Right ventricle myocardium inferior (tissue), 1 donor: Measurements from ENCODE around the gene DNAJB6. TPM values are rescaled to one million over a fixed set of nuclear protein-coding genes. Genes with fewer than 3 reads are reported as not detected.

ENCODE experiments used
- ATAC-seq: fragments of 200-7000 bp; cut with Tn5 transposase; one replicate; pipeline ENCODE4 v1.9.1; 2020; ENCODE audit warnings: mild to moderate bottlenecking, moderate library complexity
- DNase-seq: peaks from one replicate; pipeline ENCODE4 v3.0.0; 2021; ENCODE audit errors: missing footprints
- intact Hi-C: fragments of 100-400 bp; cut with DNase I; formaldehyde crosslinking; loops from one replicate; pipeline ENCODE4 v1.11.0; 2022
- long read RNA-seq: library from polyadenylated mRNA; unstranded; transcript quantifications from one replicate; pipeline ENCODE4 v2.0.0, GENCODE V29; 2021
- total RNA-seq: library from RNA; stranded (reverse); fragmentation: NEBNext Ultra II Directional; extraction: Animal tissue kit (Norgen Biotek cat#: 25700); gene quantifications from one replicate; pipeline ENCODE4 v1.2.1, GENCODE V29; 2021
- donor health status: DM: no; HTN: yes; CAD: no; lungs with severe emphysema.

DNAJB6 gene
- total RNA-seq: 195 TPM
- long read RNA-seq, transcript DNAJB6-204 (8 exons, 1,609 nt): minor isoform, 11 of 171 reads
- long read RNA-seq, transcript DNAJB6-201 (10 exons, 2,527 nt): major isoform, 128 of 171 reads
- long read RNA-seq, partial matches to known transcripts: 10 of 171 reads
- long read RNA-seq, other reads (novel, unspliced or antisense): 20 of 171 reads

DNA sequence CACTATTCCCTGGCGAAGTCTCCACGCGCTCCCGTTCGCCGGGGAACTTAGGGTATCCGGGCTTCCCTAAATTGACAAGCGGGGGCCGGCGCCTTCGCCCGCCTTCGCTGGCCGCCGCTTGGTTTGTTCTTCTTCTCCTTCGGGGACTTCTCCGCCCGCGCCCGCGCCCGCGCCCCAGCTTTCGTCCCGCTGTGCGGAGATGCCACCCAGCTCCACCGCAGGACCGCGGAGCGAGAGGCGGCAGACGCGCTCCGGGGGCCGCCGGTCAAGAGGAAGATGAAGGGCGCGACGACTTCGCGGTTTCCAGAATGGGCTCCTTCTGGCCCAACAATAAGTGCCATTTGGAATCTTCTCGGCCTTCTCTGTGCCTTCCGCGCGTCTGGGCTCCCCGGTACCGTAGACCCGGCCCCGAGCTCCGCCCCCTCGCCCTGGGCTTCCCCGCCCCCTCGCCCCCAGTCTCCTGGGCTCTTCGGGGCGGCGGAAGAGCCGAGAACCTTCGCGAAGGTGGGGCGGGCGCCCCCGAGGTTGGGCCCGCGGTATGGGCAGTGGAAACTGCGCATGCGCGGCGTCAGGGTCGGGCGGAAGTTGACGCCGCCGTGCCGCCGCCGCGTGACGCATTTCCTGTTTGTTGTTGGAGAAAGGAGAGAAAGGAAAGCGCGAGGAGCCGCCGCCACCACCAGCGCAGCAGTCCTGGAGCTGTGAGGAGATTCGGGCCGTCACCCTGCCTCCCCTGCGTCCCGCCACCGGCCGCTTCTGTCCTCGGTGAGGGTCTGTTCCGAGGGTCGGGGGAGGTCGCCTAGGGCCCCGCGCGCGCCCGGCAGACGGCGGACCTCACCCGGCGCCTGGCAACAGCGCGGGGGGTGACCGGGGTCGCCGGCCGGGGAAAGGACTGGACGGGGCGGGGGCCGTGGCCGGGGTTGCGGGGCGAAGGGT lies at the start of gene DNAJB6:
TSS of gene DNAJB6 (plus strand) at position 622 of the 933 bp plus-strand sequence. CDS start 21,569 bp downstream, outside the sequence.
- DNase-seq: peak; percentile 95
- ATAC-seq: peak; percentile 92
- intact Hi-C loops: loop anchor here (2.0 to 5.0 kb wide), 2 partner anchors 50 to 59 kb away; no protein-coding TSS in a partner anchor

DNA sequence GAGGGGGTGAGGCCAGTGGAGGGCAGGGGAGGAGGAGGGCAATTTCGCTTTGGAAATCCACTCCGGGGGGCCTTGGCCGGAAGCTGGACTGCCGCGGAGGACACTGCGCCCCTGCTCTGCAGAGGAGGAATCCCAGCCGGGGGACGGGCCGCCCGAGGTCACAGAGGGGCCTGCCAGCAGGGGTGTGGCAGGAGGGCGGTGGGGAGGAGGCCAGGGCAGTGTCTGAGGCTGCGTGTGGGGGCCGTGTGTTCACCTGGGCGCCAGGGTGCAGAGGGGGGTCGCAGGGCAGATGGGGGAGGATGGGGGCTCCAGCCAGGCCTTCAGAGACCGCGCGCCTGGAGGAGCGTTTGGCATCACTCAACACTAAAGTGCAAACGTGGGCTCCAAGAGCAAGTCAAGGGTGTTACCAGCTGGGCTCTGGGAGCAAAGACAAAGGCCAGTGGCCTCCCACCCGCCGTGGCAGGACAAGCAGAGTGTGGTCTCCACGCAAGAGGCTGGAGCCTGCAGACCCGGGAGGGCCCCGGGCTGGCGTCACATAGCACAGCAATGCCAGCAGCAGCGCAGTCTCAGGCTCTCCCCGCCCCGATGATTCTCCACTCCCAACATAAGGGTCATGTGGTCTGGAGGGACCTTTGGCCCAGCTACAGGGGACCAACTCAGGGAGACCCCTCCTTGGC lies 45.3 kb upstream of the DNAJB6 start:
- no peak for ATAC-seq
- DNase-seq: no peak
- intact Hi-C loops: no loop called here

DNA sequence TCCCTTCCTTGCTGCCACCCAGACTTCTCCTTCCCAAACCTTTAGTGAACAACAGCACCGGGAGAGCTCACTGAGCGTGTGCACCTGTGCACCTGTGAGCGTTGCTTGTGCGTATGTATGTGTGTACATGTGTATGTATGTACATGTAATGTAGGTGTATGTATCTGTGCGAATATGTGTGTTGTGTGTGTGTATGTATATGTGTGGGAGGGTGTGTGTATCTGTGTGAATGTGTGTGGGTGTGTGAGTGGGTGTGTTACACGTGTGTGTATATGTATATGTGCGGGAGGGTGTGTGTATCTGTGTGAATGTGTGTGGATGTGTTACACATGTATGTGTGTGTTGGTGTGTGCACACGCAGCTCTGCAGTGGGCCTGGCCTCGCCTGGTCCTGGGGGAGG lies 44.5 kb upstream of the DNAJB6 start:
- no peak for DNase-seq
- ATAC-seq: no peak
- intact Hi-C loops: no loop called here

DNA sequence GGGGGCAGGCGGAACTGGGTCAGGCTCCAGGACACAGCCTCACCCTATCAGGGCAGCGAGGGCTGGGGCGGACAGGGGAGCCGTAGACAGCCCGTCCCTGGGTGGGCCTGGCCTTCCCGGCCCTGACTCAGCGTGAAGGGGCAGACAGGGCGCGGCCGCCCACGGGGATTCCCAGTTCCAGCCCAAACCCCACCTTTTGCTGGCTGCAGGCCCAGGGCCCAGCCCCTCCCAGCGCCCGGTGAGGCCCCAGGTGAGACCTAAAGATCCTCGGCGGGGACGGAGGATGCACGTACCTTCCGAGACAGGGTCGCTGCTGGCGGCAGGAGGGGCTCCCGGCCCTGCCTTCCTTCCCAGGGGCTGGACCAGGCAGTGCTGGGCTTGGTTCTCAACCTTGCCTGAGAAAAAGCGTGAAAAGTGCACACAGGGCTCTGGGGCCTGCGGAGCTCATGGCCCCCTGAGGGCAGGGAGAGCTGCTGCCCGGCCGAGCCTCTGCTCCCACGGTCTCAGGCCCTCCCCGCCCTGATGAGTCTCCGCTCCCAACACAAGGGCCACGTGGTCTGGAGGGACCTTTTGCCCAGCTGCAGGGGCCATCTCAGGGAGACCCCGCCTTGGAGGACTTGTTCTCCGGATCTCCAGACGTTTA lies 43.9 kb upstream of the DNAJB6 start:
- DNase-seq (no peak), ATAC-seq (no peak)
- intact Hi-C loops: no loop called here

DNA sequence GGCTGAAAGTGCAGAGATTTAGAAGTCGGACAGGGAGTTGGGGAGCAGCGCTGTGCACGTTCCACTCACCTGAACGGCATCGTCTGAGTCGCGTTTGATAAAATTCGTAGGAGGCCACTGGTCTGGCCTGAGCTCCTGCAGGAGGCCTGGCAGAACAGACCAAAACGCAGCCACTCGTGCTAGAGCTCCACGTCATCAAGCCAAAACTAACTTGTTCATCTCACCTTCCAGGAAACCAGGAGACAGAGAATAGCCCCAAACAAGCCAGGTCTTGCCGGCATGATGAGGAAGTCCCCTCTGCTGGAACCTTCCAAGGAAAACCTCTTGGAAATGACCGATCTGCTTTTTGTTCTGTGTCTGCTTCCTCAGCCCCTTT lies 43.4 kb upstream of the DNAJB6 start:
- no peak for ATAC-seq
- intact Hi-C loops: no loop called here
- no peak for DNase-seq

DNA sequence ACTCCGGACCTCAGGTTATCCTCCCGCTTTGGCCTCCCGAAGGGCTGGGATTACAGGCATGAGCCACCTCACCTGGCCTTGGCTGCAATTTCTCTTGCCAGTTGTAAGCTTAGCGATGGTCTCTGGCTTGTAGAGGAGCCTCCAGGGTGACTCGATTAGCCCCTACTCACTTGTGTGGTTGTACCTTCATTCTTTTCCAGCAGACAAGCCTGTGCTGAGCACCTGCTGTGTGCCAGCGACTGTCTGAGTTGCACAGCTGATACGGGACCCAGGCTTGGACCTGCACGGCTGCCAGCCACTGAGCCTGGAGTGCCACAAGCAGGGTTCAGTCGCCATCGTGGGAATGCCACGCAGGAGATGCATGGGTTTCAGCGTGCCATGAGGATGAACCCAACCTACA lies 42.0 kb upstream of the DNAJB6 start:
- intact Hi-C loops: no loop called here
- ATAC-seq: no peak

DNA sequence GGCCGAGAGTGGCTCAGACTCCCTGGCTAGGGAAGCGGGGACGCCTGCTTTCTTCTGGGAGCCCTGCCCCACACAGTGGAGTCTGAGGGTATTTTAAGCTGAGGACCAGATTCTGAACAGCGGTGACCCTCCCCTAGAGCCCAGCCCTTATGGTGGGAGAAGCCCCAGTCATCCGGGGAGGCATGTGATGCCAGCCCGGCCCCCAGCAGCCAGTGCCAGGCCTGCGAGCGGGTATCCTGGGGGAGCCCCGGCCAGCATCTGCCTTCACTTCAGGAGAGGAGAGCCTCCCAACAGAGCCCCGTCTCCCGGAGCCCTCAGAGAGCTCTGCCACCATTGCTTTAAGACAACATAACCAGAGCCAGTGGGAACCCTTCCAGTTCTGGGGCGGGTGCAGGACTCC lies 41.5 kb upstream of the DNAJB6 start:
- intact Hi-C loops: no loop called here
- no peak for DNase-seq
- no peak for ATAC-seq

More for the DNA sequence above, 42.0 kb upstream of the DNAJB6 start:
- DNase-seq: no peak

DNA sequence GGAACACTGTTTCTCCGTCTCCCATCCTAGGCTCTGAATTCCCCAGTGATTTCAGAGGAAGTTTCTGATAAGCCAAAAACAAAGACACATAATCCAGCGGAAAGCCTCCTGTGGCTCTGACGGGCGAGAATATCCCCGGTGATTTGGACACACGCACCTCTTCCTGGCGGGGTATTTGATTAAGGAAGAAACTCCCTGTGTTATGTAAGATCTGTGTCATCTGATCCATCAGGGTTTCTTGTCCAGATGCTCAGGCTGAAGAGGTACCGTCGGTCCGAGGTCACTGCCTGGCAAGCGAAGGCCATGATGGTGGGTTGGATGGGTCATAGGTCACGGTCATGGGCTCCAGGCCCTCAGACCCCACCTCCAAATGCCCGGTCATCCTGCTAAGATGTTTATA lies 39.6 kb upstream of the DNAJB6 start:
- intact Hi-C loops: no loop called here
- ATAC-seq (no peak), DNase-seq (no peak)

DNA sequence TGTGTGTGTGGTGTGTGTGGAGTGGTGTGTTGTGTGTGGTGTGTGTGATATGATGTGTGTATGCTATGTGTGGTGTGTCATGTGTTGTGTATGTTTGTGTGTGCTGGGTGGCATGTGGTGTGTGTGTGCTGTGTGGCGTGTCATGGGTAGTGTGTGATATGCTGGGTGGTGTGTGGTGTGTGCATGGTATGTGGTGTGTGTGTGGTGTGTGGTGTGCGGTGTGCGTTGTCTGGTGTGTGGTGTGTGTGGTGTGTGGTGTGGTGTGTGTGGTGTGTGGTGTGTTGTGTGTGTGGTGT lies 37.5 kb upstream of the DNAJB6 start:
- ATAC-seq (no peak), DNase-seq (no peak)
- intact Hi-C loops: no loop called here

DNA sequence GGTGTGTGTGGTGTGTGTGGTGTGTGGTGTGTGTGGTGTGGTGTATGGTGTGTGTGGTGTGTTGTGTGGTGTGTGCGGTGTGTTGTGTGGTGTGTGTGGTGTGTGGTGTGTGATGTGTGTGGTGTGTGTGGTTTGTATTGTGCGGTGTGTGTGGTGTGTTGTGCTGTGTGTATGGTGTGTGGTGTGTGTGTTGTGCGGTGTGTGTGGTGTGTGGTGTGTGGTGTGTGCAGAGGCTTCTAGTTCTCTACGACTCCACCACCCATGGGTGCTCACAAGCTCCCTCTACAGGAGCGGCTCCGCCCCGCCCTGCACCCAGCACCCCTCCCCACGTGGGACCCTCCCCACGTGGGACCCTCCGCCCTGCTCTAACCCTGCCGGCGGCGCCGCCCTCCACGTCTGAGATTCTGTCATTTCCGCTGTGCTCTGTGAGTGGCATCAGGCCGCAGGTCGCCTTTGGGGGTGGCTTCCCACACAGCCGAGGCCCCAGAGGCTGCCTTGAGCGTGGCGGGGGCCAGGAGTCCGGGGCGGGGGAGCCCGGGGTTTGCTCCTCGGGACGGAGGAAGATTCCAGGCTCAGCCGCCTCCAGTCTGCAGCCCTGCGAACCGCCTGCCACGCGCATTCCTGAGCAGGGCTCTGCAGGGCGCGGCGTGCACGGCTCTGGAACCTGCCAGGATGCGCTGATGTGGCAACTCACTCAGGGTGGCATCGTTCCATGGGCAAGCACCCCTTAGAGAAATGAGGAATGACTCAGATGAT lies 37.0 kb upstream of the DNAJB6 start:
- DNase-seq: peak; percentile 72
- intact Hi-C loops: no loop called here
- ATAC-seq: peak; percentile 35

DNA sequence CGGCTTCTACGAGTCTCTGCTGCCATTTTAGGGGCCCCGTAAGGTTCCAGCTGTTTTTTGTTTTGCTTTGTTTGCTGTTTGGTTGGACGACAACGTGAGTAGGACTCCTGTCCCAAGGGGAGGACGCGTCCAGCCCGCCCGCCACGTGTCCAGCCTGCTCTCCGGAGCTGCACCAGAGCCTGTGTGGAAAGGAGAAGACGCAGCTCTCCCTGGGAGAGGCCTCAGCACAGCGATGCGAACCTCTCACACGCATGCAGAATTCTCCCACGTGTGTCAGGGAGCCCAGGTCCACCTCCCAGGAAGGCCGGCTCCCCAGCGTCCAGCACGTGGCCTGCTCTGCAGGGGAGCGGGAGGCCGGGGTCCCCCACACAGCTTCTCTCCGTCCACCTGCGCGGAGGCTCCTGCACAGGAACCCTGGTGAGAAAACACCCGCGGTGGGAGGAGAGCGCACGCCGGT lies 36.4 kb upstream of the DNAJB6 start:
- ATAC-seq (no peak), DNase-seq (no peak)
- intact Hi-C loops: no loop called here

DNA sequence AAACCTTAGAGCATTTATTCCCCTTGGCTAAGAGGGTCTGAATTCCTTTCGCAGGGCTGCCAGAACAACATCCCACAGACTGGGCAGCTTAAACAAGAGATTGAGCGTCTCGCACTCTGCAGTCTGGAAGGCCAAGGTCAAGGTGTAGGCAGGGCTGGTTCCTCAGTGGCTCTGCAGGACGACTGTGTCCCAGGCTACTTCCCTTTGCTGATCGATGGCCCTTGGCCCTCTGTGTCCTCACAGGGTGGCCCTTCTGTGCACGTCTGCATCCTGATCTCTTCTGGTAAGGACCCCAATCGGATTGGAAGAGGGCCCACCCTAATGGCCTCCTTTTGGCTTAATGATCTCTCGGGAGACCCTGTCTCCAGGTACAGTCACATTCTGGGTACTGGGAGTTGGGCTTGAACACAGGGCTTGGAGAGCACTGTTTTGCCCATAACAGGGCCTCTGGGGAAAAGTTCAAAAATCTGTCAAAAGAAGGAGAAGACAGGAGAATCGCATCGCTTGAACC lies 35.1 kb upstream of the DNAJB6 start:
- DNase-seq (no peak), ATAC-seq (no peak)
- intact Hi-C loops: no loop called here

DNA sequence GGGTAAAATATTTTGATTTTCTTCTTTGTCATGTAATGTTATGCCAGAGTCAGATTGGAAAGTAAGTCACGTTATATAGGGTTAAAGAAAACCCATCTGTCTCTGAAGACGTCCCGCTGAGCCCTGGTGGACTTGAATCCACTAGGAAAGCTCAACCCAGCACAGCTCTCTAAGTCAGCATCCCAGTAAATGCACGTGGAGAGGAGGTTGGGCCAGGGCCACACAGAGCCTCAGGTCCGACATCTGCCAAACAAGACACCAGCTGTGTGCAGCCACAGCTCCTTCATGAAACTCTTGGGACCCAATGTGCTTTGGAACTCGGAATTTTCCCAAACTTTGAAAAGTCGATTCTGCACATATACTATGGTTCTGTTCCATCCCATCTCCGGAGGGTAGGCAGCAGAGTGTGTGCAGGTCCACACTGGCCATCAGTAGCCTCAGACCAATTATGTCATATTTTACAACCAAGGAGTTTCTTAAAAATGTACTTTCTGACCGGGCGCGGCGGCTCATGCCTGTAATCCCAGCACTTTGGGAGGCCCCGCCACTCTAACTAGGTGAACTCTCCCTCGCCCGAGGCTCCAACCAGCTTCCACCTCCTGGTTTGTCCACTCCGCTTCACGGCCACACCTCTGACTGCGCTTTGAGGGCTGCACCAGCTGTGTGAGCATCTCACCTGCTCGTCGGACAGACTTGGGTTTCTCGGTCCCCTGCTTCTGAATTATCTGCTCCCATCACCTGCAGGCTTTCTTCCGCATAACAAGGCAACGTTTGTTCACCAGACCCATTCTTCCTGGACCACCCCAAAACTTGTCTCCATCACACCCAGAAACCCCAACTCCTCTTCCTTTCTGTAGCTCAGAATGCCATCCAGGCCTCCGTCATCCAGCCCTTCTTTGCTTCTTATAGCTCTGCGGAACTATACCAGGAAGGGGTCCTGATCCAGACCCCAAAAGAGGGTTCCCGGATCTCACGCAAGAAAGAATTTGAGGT lies 29.7 kb upstream of the DNAJB6 start:
- intact Hi-C loops: no loop called here
- DNase-seq (no peak), ATAC-seq (no peak)

DNA sequence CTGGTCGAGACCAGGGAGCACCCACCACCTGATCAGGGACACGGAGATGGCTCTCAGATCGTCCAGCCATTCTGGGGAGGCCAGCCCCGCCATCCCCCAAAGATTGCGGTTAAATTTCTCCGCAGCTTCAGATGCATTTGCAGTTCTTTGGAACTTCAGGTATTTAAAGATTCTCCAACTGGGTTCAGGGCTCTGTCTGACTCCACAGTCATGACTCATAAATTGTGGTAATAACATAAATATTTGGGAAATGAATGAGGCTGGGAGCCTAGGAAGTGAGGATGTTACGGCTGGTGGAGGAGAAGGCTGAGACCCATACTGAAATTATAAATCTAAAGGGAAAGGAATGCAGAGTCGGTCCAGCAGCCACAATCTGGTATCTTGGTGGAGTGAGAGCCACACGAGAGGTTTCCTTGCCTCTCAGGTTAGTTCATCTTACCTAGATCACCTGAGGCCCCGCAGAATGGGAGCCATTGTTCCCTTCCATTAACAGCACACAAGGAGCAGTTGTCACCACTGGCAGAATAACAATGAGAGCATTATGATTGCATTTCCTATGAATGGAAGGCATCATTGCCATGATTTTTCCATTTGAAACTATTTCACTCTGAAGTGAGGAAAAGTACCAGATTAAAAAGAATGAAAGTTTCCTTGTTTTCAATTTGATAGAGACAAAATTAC lies 26.7 kb upstream of the DNAJB6 start:
- DNase-seq (no peak), ATAC-seq (no peak)
- intact Hi-C loops: no loop called here

DNA sequence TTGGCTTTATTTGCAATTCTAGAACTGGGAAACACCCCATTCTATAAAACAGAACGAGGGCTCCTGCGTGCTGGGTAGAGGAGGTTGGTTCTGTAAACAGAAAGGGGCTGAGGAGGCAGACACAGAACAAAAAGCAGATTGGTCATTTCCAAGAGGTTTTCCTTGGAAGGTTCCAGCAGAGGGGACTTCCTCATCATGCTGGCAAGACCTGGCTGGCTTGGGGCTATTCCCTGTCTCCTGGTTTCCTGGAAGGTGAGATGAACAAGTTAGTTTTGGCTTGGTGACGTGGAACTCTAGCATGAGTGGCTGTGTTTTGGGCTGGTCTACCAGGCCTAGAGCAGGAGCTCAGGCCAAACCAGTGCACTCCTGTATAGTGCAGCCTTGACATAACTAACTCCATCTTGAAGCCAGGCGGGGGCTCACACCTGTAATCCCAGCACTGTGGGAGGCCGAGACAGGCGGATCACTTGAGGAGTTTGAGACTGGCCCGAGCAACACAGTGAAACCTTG lies 26.1 kb upstream of the DNAJB6 start:
- DNase-seq (no peak), ATAC-seq (no peak)
- intact Hi-C loops: no loop called here

DNA sequence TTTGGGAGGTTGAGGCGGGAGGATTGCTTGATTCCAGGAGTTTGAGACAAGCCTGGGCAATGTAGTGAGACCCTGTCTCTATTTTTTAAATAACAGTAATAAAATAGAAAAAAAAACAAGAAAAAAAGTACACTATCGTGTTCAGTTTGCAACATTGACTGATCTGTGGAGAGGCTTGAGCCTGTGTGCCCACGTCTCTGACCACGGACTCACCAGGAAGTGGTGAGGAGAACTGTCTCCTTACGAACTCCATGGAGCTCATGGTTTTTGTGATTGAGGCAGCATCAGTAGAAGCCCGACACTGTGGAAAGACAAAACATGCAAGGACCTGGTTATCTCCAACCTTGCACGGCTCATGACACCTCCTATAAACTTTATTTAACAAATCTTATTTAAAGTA lies 23.9 kb upstream of the DNAJB6 start:
- no peak for ATAC-seq
- no peak for DNase-seq

DNA sequence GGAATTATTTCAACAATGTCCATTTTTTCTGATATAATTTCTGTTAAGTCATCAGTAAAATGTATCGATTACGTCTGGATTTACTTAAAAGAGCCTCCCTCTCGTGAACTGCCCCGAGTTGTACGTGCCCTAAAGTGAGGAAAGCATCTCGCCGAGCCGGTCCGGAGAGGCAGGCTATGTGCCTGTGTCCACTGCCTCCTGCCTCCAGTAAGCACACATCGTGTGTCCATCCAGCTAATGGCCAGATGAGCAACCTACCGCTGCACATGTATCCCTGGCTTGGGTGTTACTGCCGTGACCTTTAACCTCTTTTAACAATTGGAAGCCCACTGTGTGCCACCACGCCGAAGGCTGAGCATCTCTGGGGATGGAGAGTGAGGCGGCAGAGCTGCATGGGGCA lies 23.2 kb upstream of the DNAJB6 start:
- intact Hi-C loops: no loop called here
- no peak for ATAC-seq
- no peak for DNase-seq

More for the DNA sequence above, 23.9 kb upstream of the DNAJB6 start:
- intact Hi-C loops: no loop called here
